ENCODE results near the gene PPP1R36.
"Not testable (repeated sequence)": the region's sequence is repeated elsewhere in the genome, so short reads cannot be mapped to it uniquely, and the experiment has no call there.

The PPP1R36 gene

GRCh38 chr14:64550621-64551333, 1.0 kb downstream of the PPP1R36 start:
- no peak overlapping the region for H3K4me3 ChIP-seq (ENCODE audit: low read length)
- TF ChIP-seq, protein P1, sequence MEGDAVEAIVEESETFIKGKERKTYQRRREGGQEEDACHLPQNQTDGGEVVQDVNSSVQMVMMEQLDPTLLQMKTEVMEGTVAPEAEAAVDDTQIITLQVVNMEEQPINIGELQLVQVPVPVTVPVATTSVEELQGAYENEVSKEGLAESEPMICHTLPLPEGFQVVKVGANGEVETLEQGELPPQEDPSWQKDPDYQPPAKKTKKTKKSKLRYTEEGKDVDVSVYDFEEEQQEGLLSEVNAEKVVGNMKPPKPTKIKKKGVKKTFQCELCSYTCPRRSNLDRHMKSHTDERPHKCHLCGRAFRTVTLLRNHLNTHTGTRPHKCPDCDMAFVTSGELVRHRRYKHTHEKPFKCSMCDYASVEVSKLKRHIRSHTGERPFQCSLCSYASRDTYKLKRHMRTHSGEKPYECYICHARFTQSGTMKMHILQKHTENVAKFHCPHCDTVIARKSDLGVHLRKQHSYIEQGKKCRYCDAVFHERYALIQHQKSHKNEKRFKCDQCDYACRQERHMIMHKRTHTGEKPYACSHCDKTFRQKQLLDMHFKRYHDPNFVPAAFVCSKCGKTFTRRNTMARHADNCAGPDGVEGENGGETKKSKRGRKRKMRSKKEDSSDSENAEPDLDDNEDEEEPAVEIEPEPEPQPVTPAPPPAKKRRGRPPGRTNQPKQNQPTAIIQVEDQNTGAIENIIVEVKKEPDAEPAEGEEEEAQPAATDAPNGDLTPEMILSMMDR (IDR thresholded peaks at IDR 0.05; ENCODE audit: insufficient read depth, low read depth, low read length, missing control alignments): no peak
- no peak for DNase-seq (ENCODE audit: low read depth)

- no peak overlapping the region for H3K4me3 ChIP-seq (ENCODE audit: low read length)
- TF ChIP-seq, protein P1 (IDR thresholded peaks at IDR 0.05; ENCODE audit: insufficient read depth, low read depth, low read length, missing control alignments): no peak
Observed at GRCh38 chr14:64554556-64554955, 4.8 kb downstream of the PPP1R36 start.

DNA sequence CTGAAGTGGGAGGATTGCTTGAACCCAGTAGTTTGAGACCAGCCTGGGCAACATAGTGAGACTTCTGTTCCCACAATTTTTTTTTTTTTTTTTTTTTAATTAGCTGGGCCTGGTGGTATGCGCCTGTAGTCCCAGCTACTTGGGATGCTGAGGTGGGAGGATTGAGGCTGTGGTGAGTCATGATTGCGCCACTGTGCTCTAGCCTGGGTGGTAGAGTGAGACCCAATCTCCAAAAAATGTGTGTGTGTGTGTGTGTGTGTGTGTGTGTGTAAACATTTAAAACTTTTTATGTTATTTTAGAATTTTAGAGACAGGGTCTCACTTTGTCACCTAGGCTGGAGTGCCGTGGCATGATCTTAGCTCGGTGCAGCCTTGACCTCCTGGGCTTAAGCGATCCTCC, 6.8 kb downstream of the PPP1R36 start:
- peak; percentile 80 for DNase-seq (ENCODE audit: low read depth)
- TF ChIP-seq, protein P1 (IDR thresholded peaks at IDR 0.05; ENCODE audit: insufficient read depth, low read depth, low read length, missing control alignments): no peak
- no peak overlapping the region for H3K4me3 ChIP-seq (ENCODE audit: low read length)

More at GRCh38 chr14:64554556-64554955, 4.8 kb downstream of the PPP1R36 start:
- DNase-seq (ENCODE audit: low read depth): peak; percentile 22

- not testable (repeated sequence) for DNase-seq (ENCODE audit: low read depth); H3K4me3 ChIP-seq (ENCODE audit: low read length)
Observed at GRCh38 chr14:64558216-64558615, 8.5 kb downstream of the PPP1R36 start.

DNA sequence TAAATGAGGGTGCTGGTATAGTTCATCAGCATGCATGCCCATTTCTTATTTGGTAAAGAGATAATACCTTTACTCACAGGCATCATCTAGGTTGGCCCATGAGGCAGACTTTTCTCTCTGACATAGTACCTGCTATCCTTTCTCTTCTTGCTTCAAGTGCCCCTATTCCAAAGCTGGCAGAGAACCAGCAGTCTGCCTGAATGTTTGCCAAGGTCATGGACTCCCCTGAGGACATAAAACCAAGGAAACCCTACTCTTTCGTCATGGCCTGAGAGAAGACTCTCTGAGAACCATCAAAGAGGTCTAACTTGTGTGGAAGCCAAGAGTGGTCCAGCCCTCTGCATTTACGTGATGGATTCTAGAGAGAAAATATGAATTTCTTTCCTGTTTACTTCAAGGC, 11.9 kb downstream of the PPP1R36 start:
- TF ChIP-seq, protein P1 (IDR thresholded peaks at IDR 0.05; ENCODE audit: insufficient read depth, low read depth, low read length, missing control alignments): no peak
- DNase-seq (ENCODE audit: low read depth): no peak
- H3K4me3 ChIP-seq (ENCODE audit: low read length): no peak overlapping the region

- no peak overlapping the region for H3K4me3 ChIP-seq (ENCODE audit: low read length)
- TF ChIP-seq, protein P1 (IDR thresholded peaks at IDR 0.05; ENCODE audit: insufficient read depth, low read depth, low read length, missing control alignments): no peak
- DNase-seq (ENCODE audit: low read depth): peak; percentile 78
Observed at GRCh38 chr14:64562436-64562835, 12.7 kb downstream of the PPP1R36 start.

GRCh38 chr14:64563696-64564095, 13.9 kb downstream of the PPP1R36 start:
- TF ChIP-seq, protein P1 (IDR thresholded peaks at IDR 0.05; ENCODE audit: insufficient read depth, low read depth, low read length, missing control alignments): no peak
- no peak overlapping the region for H3K4me3 ChIP-seq (ENCODE audit: low read length)
- no peak for DNase-seq (ENCODE audit: low read depth)

Data from epithelial cell of esophagus (primary cell).